ENCODE measurements around the gene WDTC1. TPM values are rescaled to one million over a fixed set of nuclear protein-coding genes. Genes with fewer than 3 reads are reported as not detected.

WDTC1 gene
- total RNA-seq, 1 experiment from 2014 or later: 20.1 TPM

GRCh38 chr1:27333717-27334279 is 99.4 kb downstream of the WDTC1 start:
- CTCF ChIA-PET: interaction anchor here (1.2 to 5.4 kb wide), 8 partner anchors 8 to 223 kb away, joined by 3 to 70 read pairs (median 10); partner anchors contain the start of gene SYTL1
- H3K36me3 Mint-ChIP-seq: peaks cover 21% of the 10 kb centered on the region
- H3K4me1 Mint-ChIP-seq: peaks cover under 1% of the 10 kb centered on the region; the same call in 1 of the 2 replicates
- no peak overlapping the region for H3K4me3 Mint-ChIP-seq
- no peaks in the 10 kb centered on the region for H3K9me3 Mint-ChIP-seq
- ATAC-seq (no peak), DNase-seq (ENCODE audit: low spot score) (no peak)
- TF ChIP-seq FOXP1 (CRISPR knock-in tag; IDR thresholded peaks at IDR 0.05; ENCODE audit: borderline replicate concordance): peak; percentile 14; the same call in 1 of the 2 replicates
- TF ChIP-seq, protein P1, sequence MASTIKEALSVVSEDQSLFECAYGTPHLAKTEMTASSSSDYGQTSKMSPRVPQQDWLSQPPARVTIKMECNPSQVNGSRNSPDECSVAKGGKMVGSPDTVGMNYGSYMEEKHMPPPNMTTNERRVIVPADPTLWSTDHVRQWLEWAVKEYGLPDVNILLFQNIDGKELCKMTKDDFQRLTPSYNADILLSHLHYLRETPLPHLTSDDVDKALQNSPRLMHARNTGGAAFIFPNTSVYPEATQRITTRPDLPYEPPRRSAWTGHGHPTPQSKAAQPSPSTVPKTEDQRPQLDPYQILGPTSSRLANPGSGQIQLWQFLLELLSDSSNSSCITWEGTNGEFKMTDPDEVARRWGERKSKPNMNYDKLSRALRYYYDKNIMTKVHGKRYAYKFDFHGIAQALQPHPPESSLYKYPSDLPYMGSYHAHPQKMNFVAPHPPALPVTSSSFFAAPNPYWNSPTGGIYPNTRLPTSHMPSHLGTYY (CRISPR knock-in tag; IDR thresholded peaks at IDR 0.05): no peak
- peaks cover under 1% of the 10 kb centered on the region; the same call in 1 of the 2 replicates for H3K27me3 Mint-ChIP-seq (ENCODE audit: low read depth)
- POLR2A ChIA-PET: interaction anchor here (1.4 to 3.4 kb wide), 2 partner anchors 8 to 18 kb away, joined by 4 to 8 read pairs; partner anchors contain the start of gene SYTL1
- no peak overlapping the region for H3K27ac Mint-ChIP-seq

DNA sequence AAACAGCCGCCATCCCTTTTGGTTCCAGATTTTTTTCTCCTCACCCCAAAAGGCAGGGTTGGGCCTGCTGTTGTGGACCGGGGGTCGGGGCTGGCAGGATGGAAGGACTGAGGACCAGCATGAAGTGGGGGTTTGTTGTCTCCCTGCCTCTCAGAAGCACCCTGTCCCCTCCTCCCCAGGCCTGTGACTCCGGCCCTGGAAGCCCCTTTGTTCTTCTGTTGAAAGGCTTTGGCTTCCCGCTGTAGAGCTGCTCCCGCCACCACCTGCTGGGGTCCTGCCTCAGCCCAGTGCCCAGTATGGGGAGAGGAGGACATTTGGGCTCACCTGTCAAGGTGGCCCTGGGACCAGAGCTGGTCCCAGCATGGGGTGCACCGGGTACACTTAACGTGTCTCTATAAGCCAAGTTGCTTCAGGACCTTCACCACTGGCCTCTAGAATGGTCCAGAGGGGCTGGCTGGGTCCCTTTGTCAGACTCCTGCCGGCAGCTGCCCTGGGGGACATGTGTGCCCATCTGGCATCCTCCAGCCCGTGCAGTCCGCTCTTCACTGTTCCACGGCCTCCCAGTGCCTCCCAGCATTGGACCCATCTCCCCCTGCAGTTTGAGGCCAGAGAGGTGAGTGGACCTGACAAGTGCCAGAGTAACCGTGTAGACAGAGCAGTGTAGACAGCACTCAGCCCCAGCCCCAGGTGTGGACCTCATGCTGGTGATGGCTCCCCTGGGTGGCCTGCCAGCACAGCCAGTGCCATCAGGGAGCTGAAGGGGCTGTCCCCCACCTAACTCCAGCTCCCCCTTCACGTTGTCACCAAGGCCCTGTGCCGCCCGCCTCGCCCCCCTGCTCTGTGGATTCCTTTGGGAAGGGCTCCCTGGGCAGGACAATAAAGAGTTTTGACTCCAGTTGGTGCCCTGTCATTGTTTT is 101.3 kb downstream of the WDTC1 start:
- H3K27ac Mint-ChIP-seq: no peak overlapping the region
- H3K27me3 Mint-ChIP-seq (ENCODE audit: low read depth): peaks cover 2% of the 10 kb centered on the region; the same call in 1 of the 2 replicates
- no peak for DNase-seq (ENCODE audit: low spot score)
- H3K9me3 Mint-ChIP-seq: no peaks in the 10 kb centered on the region
- H3K4me1 Mint-ChIP-seq: peaks cover 10% of the 10 kb centered on the region
- no peak for ATAC-seq
- CTCF ChIA-PET: interaction anchor here (0.7 to 5.4 kb wide), 4 partner anchors 15 to 39 kb away, joined by 3 to 70 read pairs (median 4); no protein-coding TSS in a partner anchor
- no peak overlapping the region for H3K4me3 Mint-ChIP-seq
- peaks cover 21% of the 10 kb centered on the region for H3K36me3 Mint-ChIP-seq
- POLR2A ChIA-PET: interaction anchor here (1.4 kb wide), 1 partner anchor 13 kb away, joined by 3 read pairs; no protein-coding TSS in a partner anchor
- TF ChIP-seq ZNF232 (CRISPR knock-in tag; IDR thresholded peaks at IDR 0.05) (no peak), ATF3 (CRISPR knock-in tag; conservative IDR thresholded peaks at IDR 0.05) (no peak), RORB (CRISPR knock-in tag; IDR thresholded peaks at IDR 0.05) (no peak), PRRX2 (CRISPR knock-in tag; IDR thresholded peaks at IDR 0.05) (no peak), NR1H2 (CRISPR knock-in tag; IDR thresholded peaks at IDR 0.05) (no peak), FOXJ3 (CRISPR knock-in tag; IDR thresholded peaks at IDR 0.05; ENCODE audit: borderline replicate concordance) (no peak), TEAD4 (CRISPR knock-in tag; IDR thresholded peaks at IDR 0.05) (no peak), SP1 (CRISPR knock-in tag; conservative IDR thresholded peaks at IDR 0.05) (no peak), GABPB1 (CRISPR knock-in tag; IDR thresholded peaks at IDR 0.05) (no peak), FOXP1 (CRISPR knock-in tag; IDR thresholded peaks at IDR 0.05; ENCODE audit: borderline replicate concordance) (no peak), GRHL2 (CRISPR knock-in tag; IDR thresholded peaks at IDR 0.05; ENCODE audit: insufficient replicate concordance, severe bottlenecking) (no peak)
- TF ChIP-seq, protein P2, sequence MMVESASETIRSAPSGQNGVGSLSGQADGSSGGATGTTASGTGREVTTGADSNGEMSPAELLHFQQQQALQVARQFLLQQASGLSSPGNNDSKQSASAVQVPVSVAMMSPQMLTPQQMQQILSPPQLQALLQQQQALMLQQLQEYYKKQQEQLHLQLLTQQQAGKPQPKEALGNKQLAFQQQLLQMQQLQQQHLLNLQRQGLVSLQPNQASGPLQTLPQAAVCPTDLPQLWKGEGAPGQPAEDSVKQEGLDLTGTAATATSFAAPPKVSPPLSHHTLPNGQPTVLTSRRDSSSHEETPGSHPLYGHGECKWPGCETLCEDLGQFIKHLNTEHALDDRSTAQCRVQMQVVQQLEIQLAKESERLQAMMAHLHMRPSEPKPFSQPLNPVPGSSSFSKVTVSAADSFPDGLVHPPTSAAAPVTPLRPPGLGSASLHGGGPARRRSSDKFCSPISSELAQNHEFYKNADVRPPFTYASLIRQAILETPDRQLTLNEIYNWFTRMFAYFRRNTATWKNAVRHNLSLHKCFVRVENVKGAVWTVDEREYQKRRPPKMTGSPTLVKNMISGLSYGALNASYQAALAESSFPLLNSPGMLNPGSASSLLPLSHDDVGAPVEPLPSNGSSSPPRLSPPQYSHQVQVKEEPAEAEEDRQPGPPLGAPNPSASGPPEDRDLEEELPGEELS (CRISPR knock-in tag; IDR thresholded peaks at IDR 0.05): no peak
- TF ChIP-seq, protein P3, sequence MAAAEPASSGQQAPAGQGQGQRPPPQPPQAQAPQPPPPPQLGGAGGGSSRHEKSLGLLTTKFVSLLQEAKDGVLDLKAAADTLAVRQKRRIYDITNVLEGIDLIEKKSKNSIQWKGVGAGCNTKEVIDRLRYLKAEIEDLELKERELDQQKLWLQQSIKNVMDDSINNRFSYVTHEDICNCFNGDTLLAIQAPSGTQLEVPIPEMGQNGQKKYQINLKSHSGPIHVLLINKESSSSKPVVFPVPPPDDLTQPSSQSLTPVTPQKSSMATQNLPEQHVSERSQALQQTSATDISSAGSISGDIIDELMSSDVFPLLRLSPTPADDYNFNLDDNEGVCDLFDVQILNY (CRISPR knock-in tag; IDR thresholded peaks at IDR 0.05): no peak
- TF ChIP-seq, protein P4, sequence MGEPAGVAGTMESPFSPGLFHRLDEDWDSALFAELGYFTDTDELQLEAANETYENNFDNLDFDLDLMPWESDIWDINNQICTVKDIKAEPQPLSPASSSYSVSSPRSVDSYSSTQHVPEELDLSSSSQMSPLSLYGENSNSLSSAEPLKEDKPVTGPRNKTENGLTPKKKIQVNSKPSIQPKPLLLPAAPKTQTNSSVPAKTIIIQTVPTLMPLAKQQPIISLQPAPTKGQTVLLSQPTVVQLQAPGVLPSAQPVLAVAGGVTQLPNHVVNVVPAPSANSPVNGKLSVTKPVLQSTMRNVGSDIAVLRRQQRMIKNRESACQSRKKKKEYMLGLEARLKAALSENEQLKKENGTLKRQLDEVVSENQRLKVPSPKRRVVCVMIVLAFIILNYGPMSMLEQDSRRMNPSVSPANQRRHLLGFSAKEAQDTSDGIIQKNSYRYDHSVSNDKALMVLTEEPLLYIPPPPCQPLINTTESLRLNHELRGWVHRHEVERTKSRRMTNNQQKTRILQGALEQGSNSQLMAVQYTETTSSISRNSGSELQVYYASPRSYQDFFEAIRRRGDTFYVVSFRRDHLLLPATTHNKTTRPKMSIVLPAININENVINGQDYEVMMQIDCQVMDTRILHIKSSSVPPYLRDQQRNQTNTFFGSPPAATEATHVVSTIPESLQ (CRISPR knock-in tag; IDR thresholded peaks at IDR 0.05): no peak
- TF ChIP-seq, protein P5, sequence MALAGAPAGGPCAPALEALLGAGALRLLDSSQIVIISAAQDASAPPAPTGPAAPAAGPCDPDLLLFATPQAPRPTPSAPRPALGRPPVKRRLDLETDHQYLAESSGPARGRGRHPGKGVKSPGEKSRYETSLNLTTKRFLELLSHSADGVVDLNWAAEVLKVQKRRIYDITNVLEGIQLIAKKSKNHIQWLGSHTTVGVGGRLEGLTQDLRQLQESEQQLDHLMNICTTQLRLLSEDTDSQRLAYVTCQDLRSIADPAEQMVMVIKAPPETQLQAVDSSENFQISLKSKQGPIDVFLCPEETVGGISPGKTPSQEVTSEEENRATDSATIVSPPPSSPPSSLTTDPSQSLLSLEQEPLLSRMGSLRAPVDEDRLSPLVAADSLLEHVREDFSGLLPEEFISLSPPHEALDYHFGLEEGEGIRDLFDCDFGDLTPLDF (CRISPR knock-in tag; IDR thresholded peaks at IDR 0.05): no peak
- TF ChIP-seq, protein P6, sequence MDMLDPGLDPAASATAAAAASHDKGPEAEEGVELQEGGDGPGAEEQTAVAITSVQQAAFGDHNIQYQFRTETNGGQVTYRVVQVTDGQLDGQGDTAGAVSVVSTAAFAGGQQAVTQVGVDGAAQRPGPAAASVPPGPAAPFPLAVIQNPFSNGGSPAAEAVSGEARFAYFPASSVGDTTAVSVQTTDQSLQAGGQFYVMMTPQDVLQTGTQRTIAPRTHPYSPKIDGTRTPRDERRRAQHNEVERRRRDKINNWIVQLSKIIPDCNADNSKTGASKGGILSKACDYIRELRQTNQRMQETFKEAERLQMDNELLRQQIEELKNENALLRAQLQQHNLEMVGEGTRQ (CRISPR knock-in tag; IDR thresholded peaks at IDR 0.05): no peak
- TF ChIP-seq, protein P7, sequence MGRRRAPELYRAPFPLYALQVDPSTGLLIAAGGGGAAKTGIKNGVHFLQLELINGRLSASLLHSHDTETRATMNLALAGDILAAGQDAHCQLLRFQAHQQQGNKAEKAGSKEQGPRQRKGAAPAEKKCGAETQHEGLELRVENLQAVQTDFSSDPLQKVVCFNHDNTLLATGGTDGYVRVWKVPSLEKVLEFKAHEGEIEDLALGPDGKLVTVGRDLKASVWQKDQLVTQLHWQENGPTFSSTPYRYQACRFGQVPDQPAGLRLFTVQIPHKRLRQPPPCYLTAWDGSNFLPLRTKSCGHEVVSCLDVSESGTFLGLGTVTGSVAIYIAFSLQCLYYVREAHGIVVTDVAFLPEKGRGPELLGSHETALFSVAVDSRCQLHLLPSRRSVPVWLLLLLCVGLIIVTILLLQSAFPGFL (CRISPR knock-in tag; IDR thresholded peaks at IDR 0.05; ENCODE audit: borderline replicate concordance): no peak
